Measurements from ENCODE around the gene CDC25B.
"Not testable (repeated sequence)": the region's sequence is repeated elsewhere in the genome, so short reads cannot be mapped to it uniquely, and the experiment has no call there.

The CDC25B gene

DNA sequence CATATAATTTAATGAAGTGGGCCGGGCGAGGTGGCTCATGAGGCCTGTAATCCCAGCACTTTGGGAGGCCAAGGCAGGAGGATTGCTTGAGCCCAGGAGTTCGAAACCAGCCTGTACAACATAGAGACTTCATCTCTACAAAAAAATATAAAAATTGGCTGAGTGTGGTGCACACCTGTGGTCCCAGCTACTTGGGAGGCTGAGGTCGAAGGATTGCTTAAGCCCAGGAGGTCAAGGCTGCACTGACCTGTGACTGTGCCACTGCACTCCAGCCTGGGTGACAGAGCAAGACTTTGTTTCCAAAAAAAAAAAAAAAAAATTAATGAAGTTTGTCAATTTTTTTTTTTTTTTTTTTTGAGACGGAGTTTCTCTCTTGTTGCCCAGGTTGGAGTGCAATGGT, 33.8 kb downstream of the CDC25B start:
- DNase-seq (ENCODE audit: low spot score) = not testable (repeated sequence)

DNA sequence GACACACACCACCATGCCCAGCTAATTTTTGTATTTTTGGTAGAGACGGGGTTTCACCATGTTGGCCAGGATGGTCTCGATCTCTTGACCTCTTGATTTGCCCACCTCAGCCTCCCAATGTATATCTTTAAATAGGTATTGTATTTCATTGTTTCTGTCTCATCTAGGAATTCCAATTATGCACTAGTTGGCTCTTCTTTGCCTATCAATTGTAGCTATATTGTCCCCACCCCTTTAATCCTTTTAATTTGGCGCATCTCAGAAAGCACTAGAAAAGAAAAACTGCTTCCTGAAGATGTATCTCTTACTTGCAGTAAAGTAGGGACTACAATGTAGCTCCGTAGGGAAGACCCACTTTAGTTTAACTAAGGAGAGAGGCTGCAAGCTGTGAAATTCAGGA, 40.0 kb downstream of the CDC25B start:
- no peak for DNase-seq (ENCODE audit: low spot score)

DNA sequence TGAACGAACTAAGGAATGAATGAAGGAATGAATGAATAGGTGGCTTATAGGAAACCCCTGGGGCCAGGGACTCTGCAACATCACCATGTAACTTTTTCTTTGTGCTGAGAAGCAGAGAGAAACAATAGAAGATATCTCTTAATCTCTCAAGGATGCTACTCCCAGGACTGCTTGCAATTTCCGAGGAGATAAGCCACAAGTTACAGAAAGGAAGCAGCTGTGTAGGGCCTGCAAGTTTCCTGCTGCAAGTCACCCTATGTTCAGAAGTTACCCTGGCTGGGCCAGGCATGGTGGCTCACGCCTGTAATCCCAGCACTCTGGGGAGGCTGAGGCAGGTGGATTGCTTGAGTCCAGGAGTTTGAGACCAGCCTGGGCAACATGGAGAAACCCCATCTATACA, 43.2 kb downstream of the CDC25B start:
- no peak for DNase-seq (ENCODE audit: low spot score)

DNA sequence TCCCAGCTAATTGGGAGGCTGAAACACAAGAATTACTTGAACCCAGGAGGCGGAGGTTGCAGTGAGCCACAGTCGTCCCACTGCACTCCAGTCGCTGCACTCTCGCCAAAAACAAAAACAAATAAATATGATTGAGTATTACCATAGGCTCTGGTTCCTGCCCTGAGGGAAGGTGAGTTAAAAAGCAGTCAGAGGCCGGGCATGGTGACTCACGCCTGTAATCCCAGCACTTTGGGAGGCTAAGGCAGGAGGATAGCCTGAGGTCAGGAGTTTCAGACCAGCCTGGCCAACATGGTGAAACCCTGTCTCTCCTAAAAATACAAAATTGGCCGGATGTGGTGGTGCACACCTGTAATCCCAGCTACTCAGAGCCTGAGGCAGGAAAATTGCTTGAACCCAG, 44.1 kb downstream of the CDC25B start:
- DNase-seq (ENCODE audit: low spot score) = not testable (repeated sequence)

DNA sequence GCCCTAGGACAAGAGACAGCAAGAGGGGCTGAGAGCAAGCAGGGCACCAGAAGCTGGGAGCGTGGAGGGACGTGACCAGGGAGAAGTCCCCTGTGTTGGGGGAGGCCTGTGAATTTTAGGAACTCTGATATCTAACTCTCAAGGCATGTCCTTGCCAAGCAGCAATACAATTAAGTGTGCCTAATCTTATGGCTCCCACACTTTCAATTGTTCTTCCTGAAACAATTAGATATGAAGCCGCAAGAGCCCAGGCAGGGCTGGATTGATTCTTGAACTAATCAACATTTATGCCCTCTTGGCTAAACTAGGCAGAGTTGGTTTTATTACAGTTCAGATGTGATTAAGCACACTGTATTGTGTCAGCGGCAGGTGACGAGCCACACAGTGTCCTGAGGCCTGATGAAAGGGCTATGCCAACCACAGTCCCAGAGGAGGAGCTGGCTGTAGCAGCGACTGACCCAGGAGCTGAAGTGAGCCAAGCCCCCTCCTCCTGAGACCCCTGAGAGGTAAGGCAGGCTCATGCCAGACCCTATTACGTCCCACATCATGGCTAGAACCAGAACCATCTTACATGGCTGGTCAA, 46.3 kb downstream of the CDC25B start:
- DNase-seq (ENCODE audit: low spot score) = no peak

DNA sequence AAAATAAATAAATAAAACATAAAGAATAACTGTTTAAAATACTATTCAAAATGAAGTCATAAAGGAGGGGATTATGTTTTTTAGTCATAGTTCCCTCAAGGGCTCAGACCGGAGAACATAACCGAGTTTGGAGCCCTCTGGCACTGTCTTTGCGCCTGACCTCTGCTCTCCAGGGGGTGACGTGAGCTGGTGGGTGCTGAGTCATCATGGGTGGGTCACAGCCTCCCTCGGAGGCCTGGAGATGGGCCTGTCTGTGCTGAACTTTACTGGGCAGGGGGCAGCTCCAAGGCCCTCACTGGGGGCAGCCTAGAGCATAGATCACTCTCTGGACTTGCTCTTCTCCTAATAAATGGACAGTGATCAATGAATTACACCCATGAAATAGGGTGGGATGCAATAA, 47.4 kb downstream of the CDC25B start:
- peak; percentile 59 for DNase-seq (ENCODE audit: low spot score)

DNA sequence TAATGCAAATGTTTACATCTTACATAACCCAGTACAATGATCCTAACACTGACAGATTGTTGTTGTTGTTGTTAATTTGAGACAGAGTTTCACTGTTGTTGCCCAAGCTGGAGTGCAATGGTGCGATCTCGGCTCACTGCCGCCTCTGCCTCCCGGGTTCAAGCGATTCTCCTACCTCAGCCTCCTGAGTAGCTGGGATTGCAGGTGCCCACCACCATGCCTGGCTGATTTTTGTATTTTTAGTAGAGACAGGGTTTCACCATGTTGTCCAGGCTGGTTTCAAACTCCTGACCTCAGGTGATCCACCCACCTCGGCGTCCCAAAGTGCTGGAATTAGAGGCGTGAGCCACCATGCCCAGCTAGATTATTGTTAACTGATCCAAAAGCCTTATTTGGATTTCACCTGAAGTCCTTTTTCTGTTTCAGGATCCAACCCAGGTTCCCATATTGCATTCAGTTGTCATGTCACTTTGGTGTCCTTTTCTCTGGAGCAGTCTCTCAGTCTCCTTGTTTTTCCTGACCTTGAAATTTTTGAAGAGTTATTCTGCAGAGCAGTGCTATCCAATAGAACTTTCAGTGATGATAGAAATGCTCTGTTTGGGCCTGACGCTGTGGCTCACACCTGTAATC, 48.0 kb downstream of the CDC25B start:
- DNase-seq (ENCODE audit: low spot score) = not testable (repeated sequence)

DNA sequence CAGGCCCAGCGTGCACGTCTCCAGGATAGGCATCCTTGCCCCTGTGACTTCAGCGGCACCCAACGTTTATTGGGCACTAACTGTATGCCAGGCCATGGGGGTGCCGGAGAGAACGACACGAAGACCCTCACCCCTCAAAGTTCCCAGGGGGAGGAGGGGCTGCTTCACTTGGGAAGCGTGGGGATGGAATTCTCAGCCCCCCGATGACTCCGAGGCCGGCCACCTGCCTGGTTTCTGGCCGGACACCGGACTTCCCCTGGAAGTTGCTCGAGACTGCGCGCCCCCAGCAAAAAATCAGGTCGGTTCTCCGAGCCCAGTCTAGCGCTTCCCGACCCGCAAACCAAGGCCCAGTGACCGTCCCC, 50.2 kb downstream of the CDC25B start:
- DNase-seq (ENCODE audit: low spot score) = no peak

DNA sequence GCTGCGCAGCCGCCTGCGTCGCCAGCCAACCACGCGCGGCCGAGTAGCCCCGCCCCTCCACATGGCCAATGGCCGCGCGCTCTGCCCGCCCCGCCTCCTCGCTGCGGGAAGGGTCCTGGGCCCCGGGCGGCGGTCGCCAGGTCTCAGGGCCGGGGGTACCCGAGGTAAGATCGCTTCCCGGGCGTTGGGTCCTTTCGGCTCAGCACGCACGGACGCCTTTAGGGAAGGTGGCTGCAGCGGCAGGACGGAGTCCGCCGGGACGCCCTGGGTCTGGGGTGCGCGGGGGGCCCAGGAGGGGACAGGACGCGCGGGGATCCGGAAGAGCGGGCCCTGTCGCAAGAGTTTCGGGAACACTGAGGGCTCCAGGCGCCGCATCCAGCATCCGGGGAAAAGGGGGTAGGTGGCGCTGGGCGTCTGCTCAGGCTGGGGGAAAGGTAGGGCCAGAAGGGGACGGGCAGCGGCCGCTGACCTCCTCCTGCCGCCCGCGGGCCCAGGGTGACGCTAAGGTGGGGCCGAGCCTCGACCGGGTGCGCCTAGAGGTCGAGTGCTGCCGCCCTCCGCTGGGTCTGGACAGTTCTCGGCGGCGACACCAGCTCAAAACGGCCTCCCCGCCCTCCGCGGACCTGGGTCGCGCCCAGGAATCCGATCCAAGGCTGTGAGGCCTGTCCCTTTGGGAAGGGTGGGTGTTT, 50.8 kb downstream of the CDC25B start, which contains the start of gene MAVS:
MAVS (plus strand) TSS at position 95 of the 689 bp plus-strand sequence. CDS start 7,791 bp downstream, outside the sequence.
- DNase-seq (ENCODE audit: low spot score) = peak; percentile 97

DNA sequence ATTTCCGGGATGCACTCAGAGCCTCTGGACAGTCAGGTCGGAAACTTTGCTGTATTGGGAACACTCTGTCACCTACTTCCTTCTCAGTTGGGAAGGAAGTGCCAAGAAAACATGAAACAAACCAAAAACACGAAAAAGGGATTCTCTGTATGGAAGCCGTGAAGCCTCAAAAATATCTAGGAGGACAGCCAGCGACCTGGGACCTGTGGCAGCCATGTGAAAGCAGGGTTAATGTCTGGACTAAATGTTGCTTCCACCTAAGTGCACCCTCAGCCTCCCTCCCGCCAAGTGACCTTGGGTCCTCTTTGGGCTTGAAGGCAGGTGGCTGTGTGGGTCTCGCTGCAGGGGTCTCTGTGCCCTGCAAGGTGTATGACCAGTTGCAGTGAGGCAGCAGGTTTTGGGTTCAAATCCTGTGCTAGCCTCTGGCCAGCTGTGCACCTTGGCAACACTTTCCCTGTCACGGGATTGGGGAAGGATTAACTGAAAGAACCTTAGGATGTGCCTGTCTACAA, 51.4 kb downstream of the CDC25B start:
- DNase-seq (ENCODE audit: low spot score) = no peak

DNA sequence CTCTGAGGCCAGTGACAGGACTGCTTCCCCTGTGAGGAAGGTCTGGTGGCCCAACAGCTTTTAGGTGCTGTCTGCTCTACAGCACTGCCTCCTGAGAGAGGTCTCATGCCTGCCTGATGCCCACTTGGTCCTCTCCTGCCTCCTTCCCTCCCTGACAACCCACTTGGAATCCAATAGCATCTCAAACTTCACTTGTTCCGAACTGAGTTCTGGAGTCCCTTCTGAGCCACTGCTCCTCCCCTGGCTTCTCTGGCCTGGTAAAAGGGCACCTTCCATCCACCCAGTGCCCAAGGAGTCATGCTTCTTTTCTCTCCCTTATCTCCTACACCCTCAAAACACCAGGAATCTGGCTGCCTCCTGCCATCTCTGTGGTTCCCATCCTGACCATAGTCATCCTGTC, 52.5 kb downstream of the CDC25B start:
- DNase-seq (ENCODE audit: low spot score) = no peak

DNA sequence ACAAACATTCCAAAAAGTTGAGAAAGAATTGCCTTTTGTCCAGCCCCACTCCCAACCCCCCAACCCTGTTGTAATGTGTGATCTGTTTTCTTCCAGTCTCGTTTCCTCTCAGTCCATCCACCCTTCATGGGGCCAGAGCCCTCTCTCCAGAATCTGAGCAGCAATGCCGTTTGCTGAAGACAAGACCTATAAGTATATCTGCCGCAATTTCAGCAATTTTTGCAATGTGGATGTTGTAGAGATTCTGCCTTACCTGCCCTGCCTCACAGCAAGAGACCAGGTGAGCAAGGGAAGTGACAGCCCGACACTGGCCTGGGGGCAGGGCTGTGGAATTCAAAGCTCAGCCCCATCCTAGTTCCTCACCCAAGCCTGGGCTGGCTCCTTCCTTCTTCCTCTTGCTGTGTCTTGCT, 58.4 kb downstream of the CDC25B start:
- DNase-seq (ENCODE audit: low spot score) = no peak

Data from AG20443 (cell line).